NB4 (cell line): ENCODE results near the gene ZNF331.

ENCODE experiments used
- DNase-seq: peaks from one replicate; pipeline ENCODE4 v3.0.0; 2010; ENCODE audit warnings: low read depth
- H3K4me3 ChIP-seq: one replicate; pipeline ENCODE4 v1.5.1; 2011; ENCODE audit warnings: mild to moderate bottlenecking, low read depth, low read length, moderate library complexity
- MAX ChIP-seq: IDR thresholded peaks from 2 replicates; pipeline ENCODE4 v1.6.1; 2011; ENCODE audit warnings: low read depth, low read length
- MYC ChIP-seq: IDR thresholded peaks from 2 replicates; pipeline ENCODE4 v1.6.1; 2011; ENCODE audit warnings: low read depth, low read length
- POLR2A ChIP-seq: IDR thresholded peaks from 2 replicates; pipeline ENCODE4 v1.6.1; 2011; ENCODE audit warnings: mild to moderate bottlenecking; ENCODE audit not compliant: insufficient read length; ENCODE audit errors: extremely low read depth
- TF ChIP-seq, protein P1 (sequence below): IDR thresholded peaks from one replicate; pipeline ENCODE4 v1.5.1; 2012; ENCODE audit warnings: low read depth, low read length

The ZNF331 gene

DNA sequence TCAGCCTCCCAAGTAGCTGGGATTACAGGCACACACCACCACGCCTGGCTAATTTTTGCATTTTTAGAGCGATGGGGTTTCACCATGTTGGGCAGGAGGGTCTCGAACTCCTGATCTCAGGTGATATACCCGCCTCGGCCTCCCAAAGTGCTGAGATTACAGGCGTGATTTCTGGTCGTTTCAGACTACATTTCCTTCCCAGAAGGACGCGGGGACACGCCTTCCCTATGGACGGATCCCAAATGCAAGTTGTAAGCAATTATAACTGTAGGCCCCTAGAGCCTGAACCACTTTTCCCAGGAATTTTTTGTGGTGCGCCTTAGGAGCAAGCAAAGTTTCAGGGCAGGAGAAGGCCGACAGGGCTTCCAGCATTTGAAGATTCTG, 17.8 kb upstream of the ZNF331 start:
- TF ChIP-seq MAX = no peak
- no peak for TF ChIP-seq MYC
- TF ChIP-seq, protein P1, sequence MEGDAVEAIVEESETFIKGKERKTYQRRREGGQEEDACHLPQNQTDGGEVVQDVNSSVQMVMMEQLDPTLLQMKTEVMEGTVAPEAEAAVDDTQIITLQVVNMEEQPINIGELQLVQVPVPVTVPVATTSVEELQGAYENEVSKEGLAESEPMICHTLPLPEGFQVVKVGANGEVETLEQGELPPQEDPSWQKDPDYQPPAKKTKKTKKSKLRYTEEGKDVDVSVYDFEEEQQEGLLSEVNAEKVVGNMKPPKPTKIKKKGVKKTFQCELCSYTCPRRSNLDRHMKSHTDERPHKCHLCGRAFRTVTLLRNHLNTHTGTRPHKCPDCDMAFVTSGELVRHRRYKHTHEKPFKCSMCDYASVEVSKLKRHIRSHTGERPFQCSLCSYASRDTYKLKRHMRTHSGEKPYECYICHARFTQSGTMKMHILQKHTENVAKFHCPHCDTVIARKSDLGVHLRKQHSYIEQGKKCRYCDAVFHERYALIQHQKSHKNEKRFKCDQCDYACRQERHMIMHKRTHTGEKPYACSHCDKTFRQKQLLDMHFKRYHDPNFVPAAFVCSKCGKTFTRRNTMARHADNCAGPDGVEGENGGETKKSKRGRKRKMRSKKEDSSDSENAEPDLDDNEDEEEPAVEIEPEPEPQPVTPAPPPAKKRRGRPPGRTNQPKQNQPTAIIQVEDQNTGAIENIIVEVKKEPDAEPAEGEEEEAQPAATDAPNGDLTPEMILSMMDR = no peak
- no peak for TF ChIP-seq POLR2A
- no peak for DNase-seq
- peak overlapping the region; percentile 6 for H3K4me3 ChIP-seq

DNA sequence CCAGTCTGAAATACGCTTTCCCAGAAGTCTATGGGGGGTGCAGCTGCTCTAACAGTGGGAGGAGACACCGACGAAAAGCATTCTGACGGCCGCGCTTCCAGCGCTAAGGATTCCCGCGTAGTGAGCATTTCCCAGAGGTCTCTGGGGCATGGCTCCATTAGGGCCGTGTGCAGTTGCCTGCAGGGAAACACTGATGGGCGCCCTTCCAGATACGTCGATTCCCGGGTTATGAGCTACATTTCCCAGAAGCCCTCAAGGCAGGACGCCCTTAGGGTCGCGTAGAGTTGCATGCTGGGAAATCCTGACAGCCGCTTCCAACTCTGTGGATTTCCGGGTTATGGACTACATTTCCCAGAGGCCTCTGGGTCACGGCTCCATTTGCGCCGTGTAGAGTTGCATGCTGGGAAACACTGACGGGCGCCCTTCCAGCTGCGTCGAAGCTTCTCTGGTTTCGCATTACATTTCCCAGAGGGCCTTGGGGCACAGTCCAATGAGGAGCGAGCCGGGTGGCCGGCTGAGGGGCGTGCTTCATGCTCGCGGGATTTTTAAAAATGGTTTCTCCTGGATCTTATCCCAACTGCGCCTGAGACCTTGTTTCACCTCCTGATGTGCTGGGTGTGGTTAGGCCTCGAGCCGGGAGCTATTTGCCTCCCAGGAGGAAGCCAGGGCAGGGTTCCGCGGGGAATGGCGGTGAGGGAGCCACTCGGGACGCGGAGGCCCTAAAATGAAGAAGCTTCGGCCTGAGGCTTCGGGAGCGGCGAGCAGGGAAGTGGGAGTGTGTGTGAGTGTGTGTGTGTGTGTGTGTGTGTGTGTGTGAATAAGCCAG, 17.2 kb upstream of the ZNF331 start:
- TF ChIP-seq POLR2A (no peak), MAX (peak; percentile 70), MYC (peak; percentile 54)
- H3K4me3 ChIP-seq = peak overlapping the region; percentile 91
- DNase-seq = peak; percentile 95

GRCh38 chr19:53521373-53522202, 16.4 kb upstream of the ZNF331 start:
- no peak for DNase-seq
- TF ChIP-seq MAX (no peak), POLR2A (no peak), MYC (no peak)
- TF ChIP-seq, protein P1 = no peak
- H3K4me3 ChIP-seq = peak overlapping the region; percentile 91

- no peak for DNase-seq
- no peak for TF ChIP-seq MAX
- TF ChIP-seq MYC = no peak
- TF ChIP-seq, protein P1 = no peak
- no peak for TF ChIP-seq POLR2A
- no peak overlapping the region for H3K4me3 ChIP-seq
Measured at GRCh38 chr19:53525922-53526321, 12.0 kb upstream of the ZNF331 start.

DNA sequence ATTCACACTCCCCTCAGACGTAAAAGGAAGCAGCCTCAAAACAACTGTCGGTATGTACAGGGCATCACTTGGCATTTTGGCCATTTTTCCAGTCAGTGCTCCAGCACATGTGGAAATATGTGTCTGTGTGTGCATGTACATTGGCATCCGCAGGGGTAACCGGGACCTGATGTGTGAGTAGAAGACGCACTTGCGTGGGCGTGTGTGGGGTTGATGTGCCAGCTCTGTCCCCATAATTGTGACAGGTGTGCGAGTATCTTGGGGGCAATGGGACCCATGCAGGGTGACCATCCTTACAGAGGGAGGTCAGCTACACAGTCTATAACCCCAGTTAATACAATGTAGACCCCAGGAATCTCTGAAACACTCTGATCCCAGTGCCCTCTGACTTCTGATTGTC, 7.3 kb upstream of the ZNF331 start:
- TF ChIP-seq, protein P1 = no peak
- no peak for TF ChIP-seq POLR2A
- TF ChIP-seq MAX = no peak
- no peak for TF ChIP-seq MYC
- no peak overlapping the region for H3K4me3 ChIP-seq
- no peak for DNase-seq

- no peak for DNase-seq
- TF ChIP-seq MAX = no peak
- TF ChIP-seq POLR2A = no peak
- TF ChIP-seq, protein P1 = no peak
- no peak for TF ChIP-seq MYC
- H3K4me3 ChIP-seq = no peak overlapping the region
Measured at GRCh38 chr19:53531457-53531856, 6.5 kb upstream of the ZNF331 start.
